SJCRH30 (cell line): ENCODE measurements around the gene LIME1. TPM values are rescaled to one million over a fixed set of nuclear protein-coding genes. Genes with fewer than 3 reads are reported as not detected.
"Not testable (repeated sequence)": the region's sequence is repeated elsewhere in the genome, so short reads cannot be mapped to it uniquely, and the experiment has no call there.

Experiments used
- DNase-seq, 2 experiments: peaks; one replicate each; pipeline ENCODE4 v3.0.0-alpha.2; 2015 to 2020
- H3K27ac ChIP-seq: fragments of 250-450 bp; sonication (Bioruptor Pico); 2 replicates; pipeline ENCODE4 v1.5.1; 2020; ENCODE audit warnings: mild to moderate bottlenecking, moderate library complexity
- H3K27me3 ChIP-seq: fragments of 250-450 bp; sonication (Bioruptor Pico); 2 replicates; pipeline ENCODE4 v1.5.1; 2020; ENCODE audit warnings: mild to moderate bottlenecking, moderate library complexity
- H3K36me3 ChIP-seq: fragments of 250-450 bp; sonication (Bioruptor Pico); 2 replicates; pipeline ENCODE4 v1.5.1; 2020; ENCODE audit warnings: mild to moderate bottlenecking, moderate library complexity
- H3K4me1 ChIP-seq: fragments of 250-450 bp; sonication (Bioruptor Pico); 2 replicates; pipeline ENCODE4 v1.5.1; 2020; ENCODE audit warnings: mild to moderate bottlenecking, moderate library complexity
- H3K4me3 ChIP-seq: fragments of 250-450 bp; sonication (Bioruptor Pico); 2 replicates; pipeline ENCODE4 v1.5.1; 2020; ENCODE audit warnings: mild to moderate bottlenecking, moderate library complexity
- H3K9me3 ChIP-seq: fragments of 250-450 bp; sonication (Bioruptor Pico); replicated peaks from 2 replicates; pipeline ENCODE4 v1.5.1; 2020; ENCODE audit warnings: mild to moderate bottlenecking, moderate library complexity
- total RNA-seq: library from RNA; depleted of rRNA; stranded (reverse); fragments of >200 nt; shearing (Covaris generic); gene quantifications from 2 replicates; pipeline ENCODE4 v1.2.3, GENCODE V29; 2014

LIME1 gene
- total RNA-seq, 1 experiment from 2014 or later, result 10.0 TPM

GRCh38 chr20:63772781-63773518, 36.5 kb downstream of the LIME1 start:
- H3K27ac ChIP-seq, result no peak overlapping the region
- no peak for DNase-seq

GRCh38 chr20:63773571-63774241, 37.2 kb downstream of the LIME1 start:
- H3K27ac ChIP-seq, result no peak overlapping the region
- no peaks in the 10 kb centered on the region; the same call in 1 of the 2 replicates for H3K9me3 ChIP-seq
- no peak for DNase-seq
- no peaks in the 10 kb centered on the region for H3K36me3 ChIP-seq
- no peaks in the 10 kb centered on the region for H3K4me1 ChIP-seq
- no peaks in the 10 kb centered on the region for H3K27me3 ChIP-seq
- H3K4me3 ChIP-seq, result no peak overlapping the region

More at GRCh38 chr20:63772781-63773518, 36.5 kb downstream of the LIME1 start:
- Histone ChIP-seq H3K36me3 (no peaks in the 10 kb centered on the region), H3K4me1 (no peaks in the 10 kb centered on the region), H3K27me3 (no peaks in the 10 kb centered on the region), H3K9me3 (no peaks in the 10 kb centered on the region; the same call in 1 of the 2 replicates), H3K4me3 (no peak overlapping the region)

- no peaks in the 10 kb centered on the region for H3K36me3 ChIP-seq
- H3K27me3 ChIP-seq, result no peaks in the 10 kb centered on the region
- no peaks in the 10 kb centered on the region for H3K4me1 ChIP-seq
- no peak overlapping the region for H3K27ac ChIP-seq
- H3K9me3 ChIP-seq, result no peaks in the 10 kb centered on the region; the same call in 1 of the 2 replicates
- no peak for DNase-seq
- H3K4me3 ChIP-seq, result no peak overlapping the region
Observed at GRCh38 chr20:63774306-63774705, 37.8 kb downstream of the LIME1 start.

- Histone ChIP-seq H3K4me3 (no peak overlapping the region), H3K27me3 (no peaks in the 10 kb centered on the region), H3K27ac (no peak overlapping the region), H3K9me3 (no peaks in the 10 kb centered on the region; the same call in 1 of the 2 replicates), H3K36me3 (no peaks in the 10 kb centered on the region), H3K4me1 (no peaks in the 10 kb centered on the region)
- no peak for DNase-seq
Observed at GRCh38 chr20:63775096-63775978, 38.9 kb downstream of the LIME1 start.

- H3K9me3 ChIP-seq, result not testable (repeated sequence)
Observed at GRCh38 chr20:63776875-63777274, 40.4 kb downstream of the LIME1 start.

GRCh38 chr20:63777614-63778013, 41.1 kb downstream of the LIME1 start:
- no peaks in the 10 kb centered on the region for H3K27me3 ChIP-seq
- no peaks in the 10 kb centered on the region for H3K36me3 ChIP-seq
- no peaks in the 10 kb centered on the region; the same call in 1 of the 2 replicates for H3K9me3 ChIP-seq
- no peak overlapping the region for H3K27ac ChIP-seq
- no peaks in the 10 kb centered on the region for H3K4me1 ChIP-seq
- no peak overlapping the region for H3K4me3 ChIP-seq
- DNase-seq, result no peak

More at GRCh38 chr20:63776875-63777274, 40.4 kb downstream of the LIME1 start:
- H3K4me1 ChIP-seq, DNase-seq, H3K27ac ChIP-seq, H3K36me3 ChIP-seq, H3K4me3 ChIP-seq, H3K27me3 ChIP-seq: not testable (repeated sequence)

GRCh38 chr20:63778034-63778752, 41.7 kb downstream of the LIME1 start:
- no peak overlapping the region for H3K27ac ChIP-seq
- no peak for DNase-seq

GRCh38 chr20:63778857-63779256, 42.4 kb downstream of the LIME1 start:
- Histone ChIP-seq H3K9me3 (no peaks in the 10 kb centered on the region; the same call in 1 of the 2 replicates), H3K27me3 (no peaks in the 10 kb centered on the region), H3K36me3 (no peaks in the 10 kb centered on the region), H3K4me1 (no peaks in the 10 kb centered on the region), H3K27ac (no peak overlapping the region), H3K4me3 (no peak overlapping the region)
- no peak for DNase-seq

More at GRCh38 chr20:63778034-63778752, 41.7 kb downstream of the LIME1 start:
- Histone ChIP-seq H3K4me1 (no peaks in the 10 kb centered on the region), H3K4me3 (no peak overlapping the region), H3K9me3 (no peaks in the 10 kb centered on the region; the same call in 1 of the 2 replicates), H3K36me3 (no peaks in the 10 kb centered on the region), H3K27me3 (no peaks in the 10 kb centered on the region)

- no peaks in the 10 kb centered on the region for H3K27me3 ChIP-seq
- no peak overlapping the region for H3K4me3 ChIP-seq
- H3K27ac ChIP-seq, result no peak overlapping the region
- no peaks in the 10 kb centered on the region; the same call in 1 of the 2 replicates for H3K9me3 ChIP-seq
- no peaks in the 10 kb centered on the region for H3K36me3 ChIP-seq
- H3K4me1 ChIP-seq, result no peaks in the 10 kb centered on the region
- DNase-seq, result no peak
Observed at GRCh38 chr20:63781181-63781580, 44.7 kb downstream of the LIME1 start.

- H3K4me1 ChIP-seq, result no peaks in the 10 kb centered on the region
- no peaks in the 10 kb centered on the region for H3K27me3 ChIP-seq
- H3K27ac ChIP-seq, result no peak overlapping the region
- DNase-seq, result no peak
- no peaks in the 10 kb centered on the region; the same call in 1 of the 2 replicates for H3K9me3 ChIP-seq
- no peaks in the 10 kb centered on the region for H3K36me3 ChIP-seq
- H3K4me3 ChIP-seq, result no peak overlapping the region
Observed at GRCh38 chr20:63782051-63782471, 45.6 kb downstream of the LIME1 start.

- H3K4me1 ChIP-seq, result no peaks in the 10 kb centered on the region
- H3K4me3 ChIP-seq, result no peak overlapping the region
- H3K27ac ChIP-seq, result no peak overlapping the region
- no peaks in the 10 kb centered on the region for H3K27me3 ChIP-seq
- no peak for DNase-seq
- H3K9me3 ChIP-seq, result no peaks in the 10 kb centered on the region
- H3K36me3 ChIP-seq, result no peaks in the 10 kb centered on the region
Observed at GRCh38 chr20:63782521-63782971, 46.1 kb downstream of the LIME1 start.

GRCh38 chr20:63783970-63784369, 47.5 kb downstream of the LIME1 start:
- H3K4me1 ChIP-seq, result no peaks in the 10 kb centered on the region
- no peaks in the 10 kb centered on the region for H3K36me3 ChIP-seq
- H3K27me3 ChIP-seq, result no peaks in the 10 kb centered on the region
- no peak for DNase-seq
- H3K4me3 ChIP-seq, result no peak overlapping the region
- H3K9me3 ChIP-seq, result no peaks in the 10 kb centered on the region
- H3K27ac ChIP-seq, result no peak overlapping the region

GRCh38 chr20:63785691-63786131, 49.2 kb downstream of the LIME1 start:
- no peak for DNase-seq
- H3K27me3 ChIP-seq, result no peaks in the 10 kb centered on the region
- no peak overlapping the region for H3K4me3 ChIP-seq
- H3K4me1 ChIP-seq, result no peaks in the 10 kb centered on the region
- H3K36me3 ChIP-seq, result no peaks in the 10 kb centered on the region
- no peak overlapping the region for H3K27ac ChIP-seq
- no peaks in the 10 kb centered on the region for H3K9me3 ChIP-seq

GRCh38 chr20:63787302-63787701, 50.8 kb downstream of the LIME1 start:
- H3K27ac ChIP-seq, result no peak overlapping the region
- DNase-seq, result no peak

More at GRCh38 chr20:63787302-63787701, 50.8 kb downstream of the LIME1 start:
- Histone ChIP-seq H3K4me3 (no peak overlapping the region), H3K36me3 (no peaks in the 10 kb centered on the region), H3K4me1 (no peaks in the 10 kb centered on the region), H3K9me3 (no peaks in the 10 kb centered on the region), H3K27me3 (no peaks in the 10 kb centered on the region)
